Panc1 (cell line): Measurements from ENCODE around the gene AACS.

Source experiments
- POLR2AphosphoS5 ChIP-seq: IDR thresholded peaks from 2 replicates; pipeline ENCODE4 v1.6.1; 2012; ENCODE audit warnings: mild to moderate bottlenecking, low read depth, low read length, moderate library complexity
- TCF7L2 ChIP-seq: IDR thresholded peaks from 2 replicates; pipeline ENCODE4 v1.6.1; 2011; ENCODE audit warnings: mild to moderate bottlenecking, low read depth, low read length, inconsistent platforms
- TF ChIP-seq, protein P1 (sequence below): fragments of 450-650 bp; IDR thresholded peaks from 2 replicates; pipeline ENCODE4 v1.5.1; 2017; ENCODE audit warnings: mild to moderate bottlenecking
- TF ChIP-seq, protein P2 (sequence below), 2 experiments: IDR thresholded peaks; 2 replicates each; pipeline ENCODE4 v1.6.1; 2011 to 2012; ENCODE audit warnings: low read depth in 2 of 2, control low read depth in 1 of 2, low read length in 1 of 2, mild to moderate bottlenecking in 1 of 2, moderate library complexity in 1 of 2; ENCODE audit not compliant: insufficient read depth in 1 of 2

DNA sequence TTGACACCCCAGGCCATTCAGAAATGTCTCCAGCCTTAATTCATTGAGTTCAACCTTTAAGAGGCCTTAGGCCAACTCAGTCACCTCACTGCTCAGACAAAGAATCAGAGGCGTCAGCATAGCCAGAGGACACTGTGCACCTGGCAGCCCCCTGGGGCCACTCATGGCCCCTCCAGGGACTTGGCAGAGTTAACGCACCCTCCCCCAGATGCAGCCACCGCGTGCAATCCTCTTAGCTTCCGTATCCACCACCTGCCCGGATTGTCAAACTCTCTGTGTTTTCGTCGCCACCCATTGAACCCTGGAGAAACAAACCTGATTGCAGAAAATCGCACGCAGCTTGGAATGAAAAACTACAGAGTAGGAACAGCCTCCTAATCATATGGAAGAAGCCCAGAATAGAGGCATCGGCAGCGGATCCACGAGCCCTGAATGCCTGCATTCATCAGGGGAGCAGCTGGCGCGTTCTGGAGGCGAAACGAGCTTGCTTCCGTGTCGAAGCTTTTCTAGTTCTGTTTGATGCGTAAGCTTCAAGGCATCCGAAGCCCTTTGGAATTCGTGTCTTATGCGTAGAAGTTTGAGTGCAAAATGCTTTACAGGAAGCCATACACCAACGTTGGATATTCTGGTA lies 49.4 kb upstream of the AACS start:
- TF ChIP-seq, protein P1, sequence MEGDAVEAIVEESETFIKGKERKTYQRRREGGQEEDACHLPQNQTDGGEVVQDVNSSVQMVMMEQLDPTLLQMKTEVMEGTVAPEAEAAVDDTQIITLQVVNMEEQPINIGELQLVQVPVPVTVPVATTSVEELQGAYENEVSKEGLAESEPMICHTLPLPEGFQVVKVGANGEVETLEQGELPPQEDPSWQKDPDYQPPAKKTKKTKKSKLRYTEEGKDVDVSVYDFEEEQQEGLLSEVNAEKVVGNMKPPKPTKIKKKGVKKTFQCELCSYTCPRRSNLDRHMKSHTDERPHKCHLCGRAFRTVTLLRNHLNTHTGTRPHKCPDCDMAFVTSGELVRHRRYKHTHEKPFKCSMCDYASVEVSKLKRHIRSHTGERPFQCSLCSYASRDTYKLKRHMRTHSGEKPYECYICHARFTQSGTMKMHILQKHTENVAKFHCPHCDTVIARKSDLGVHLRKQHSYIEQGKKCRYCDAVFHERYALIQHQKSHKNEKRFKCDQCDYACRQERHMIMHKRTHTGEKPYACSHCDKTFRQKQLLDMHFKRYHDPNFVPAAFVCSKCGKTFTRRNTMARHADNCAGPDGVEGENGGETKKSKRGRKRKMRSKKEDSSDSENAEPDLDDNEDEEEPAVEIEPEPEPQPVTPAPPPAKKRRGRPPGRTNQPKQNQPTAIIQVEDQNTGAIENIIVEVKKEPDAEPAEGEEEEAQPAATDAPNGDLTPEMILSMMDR = no peak
- TF ChIP-seq POLR2AphosphoS5 = no peak
- TF ChIP-seq, protein P2, sequence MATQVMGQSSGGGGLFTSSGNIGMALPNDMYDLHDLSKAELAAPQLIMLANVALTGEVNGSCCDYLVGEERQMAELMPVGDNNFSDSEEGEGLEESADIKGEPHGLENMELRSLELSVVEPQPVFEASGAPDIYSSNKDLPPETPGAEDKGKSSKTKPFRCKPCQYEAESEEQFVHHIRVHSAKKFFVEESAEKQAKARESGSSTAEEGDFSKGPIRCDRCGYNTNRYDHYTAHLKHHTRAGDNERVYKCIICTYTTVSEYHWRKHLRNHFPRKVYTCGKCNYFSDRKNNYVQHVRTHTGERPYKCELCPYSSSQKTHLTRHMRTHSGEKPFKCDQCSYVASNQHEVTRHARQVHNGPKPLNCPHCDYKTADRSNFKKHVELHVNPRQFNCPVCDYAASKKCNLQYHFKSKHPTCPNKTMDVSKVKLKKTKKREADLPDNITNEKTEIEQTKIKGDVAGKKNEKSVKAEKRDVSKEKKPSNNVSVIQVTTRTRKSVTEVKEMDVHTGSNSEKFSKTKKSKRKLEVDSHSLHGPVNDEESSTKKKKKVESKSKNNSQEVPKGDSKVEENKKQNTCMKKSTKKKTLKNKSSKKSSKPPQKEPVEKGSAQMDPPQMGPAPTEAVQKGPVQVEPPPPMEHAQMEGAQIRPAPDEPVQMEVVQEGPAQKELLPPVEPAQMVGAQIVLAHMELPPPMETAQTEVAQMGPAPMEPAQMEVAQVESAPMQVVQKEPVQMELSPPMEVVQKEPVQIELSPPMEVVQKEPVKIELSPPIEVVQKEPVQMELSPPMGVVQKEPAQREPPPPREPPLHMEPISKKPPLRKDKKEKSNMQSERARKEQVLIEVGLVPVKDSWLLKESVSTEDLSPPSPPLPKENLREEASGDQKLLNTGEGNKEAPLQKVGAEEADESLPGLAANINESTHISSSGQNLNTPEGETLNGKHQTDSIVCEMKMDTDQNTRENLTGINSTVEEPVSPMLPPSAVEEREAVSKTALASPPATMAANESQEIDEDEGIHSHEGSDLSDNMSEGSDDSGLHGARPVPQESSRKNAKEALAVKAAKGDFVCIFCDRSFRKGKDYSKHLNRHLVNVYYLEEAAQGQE (IDR thresholded peaks at IDR 0.05; ENCODE audit: insufficient read depth in 1 of 2, low read depth in 2 of 2, low read length in 1 of 2) = no peak
- no peak for TF ChIP-seq TCF7L2
